GM23248 (cell line): ENCODE results near the gene LAMB3. TPM values are rescaled to one million over a fixed set of nuclear protein-coding genes. Genes with fewer than 3 reads are reported as not detected.

Experiments
- DNase-seq: peaks from one replicate; pipeline ENCODE4 v3.0.0-alpha.2; 2015
- H2AFZ ChIP-seq: fragments of 200-600 bp; sonication (generic); 2 replicates; pipeline ENCODE4 v1.6.1; 2016; ENCODE audit warnings: antibody characterized with exemption
- H3F3A ChIP-seq: fragments of 200-600 bp; sonication (generic); 2 replicates; pipeline ENCODE4 v1.6.1; 2016; ENCODE audit warnings: mild to moderate bottlenecking, antibody characterized with exemption, mixed run types; ENCODE audit not compliant: insufficient read depth
- H3K27ac ChIP-seq: fragments of 200-600 bp; sonication (generic); 2 replicates; pipeline ENCODE4 v1.5.1; 2016; ENCODE audit warnings: mild to moderate bottlenecking
- H3K27me3 ChIP-seq: fragments of 200-600 bp; sonication (generic); replicated peaks from 2 replicates; pipeline ENCODE4 v1.6.1; 2016; ENCODE audit warnings: mild to moderate bottlenecking; ENCODE audit not compliant: insufficient read depth
- H3K36me3 ChIP-seq: fragments of 200-600 bp; sonication (generic); 2 replicates; pipeline ENCODE4 v1.6.1; 2016; ENCODE audit warnings: low read depth, mild to moderate bottlenecking
- H3K4me1 ChIP-seq: fragments of 200-600 bp; sonication (generic); 2 replicates; pipeline ENCODE4 v1.6.1; 2016; ENCODE audit warnings: mild to moderate bottlenecking; ENCODE audit not compliant: insufficient read depth
- H3K4me2 ChIP-seq: fragments of 200-600 bp; sonication (generic); one replicate; pipeline ENCODE4 v1.6.1; 2016; ENCODE audit warnings: mild to moderate bottlenecking; ENCODE audit not compliant: unreplicated experiment
- H3K4me3 ChIP-seq: fragments of 200-600 bp; sonication (generic); 2 replicates; pipeline ENCODE4 v1.5.1; 2016; ENCODE audit warnings: mild to moderate bottlenecking
- H3K79me2 ChIP-seq: fragments of 200-600 bp; sonication (generic); 2 replicates; pipeline ENCODE4 v1.6.1; 2016; ENCODE audit warnings: mild to moderate bottlenecking; ENCODE audit not compliant: insufficient read depth
- H3K9ac ChIP-seq: fragments of 200-600 bp; sonication (generic); 2 replicates; pipeline ENCODE4 v1.6.1; 2016; ENCODE audit warnings: mild to moderate bottlenecking
- H3K9me2 ChIP-seq: fragments of 200-600 bp; sonication (generic); 2 replicates; pipeline ENCODE4 v1.6.1; 2016; ENCODE audit warnings: mixed run types, mild to moderate bottlenecking, moderate library complexity; ENCODE audit not compliant: insufficient read depth
- H3K9me3 ChIP-seq: fragments of 200-600 bp; sonication (generic); one replicate; pipeline ENCODE4 v1.6.1; 2017; ENCODE audit warnings: low read depth
- H4K20me1 ChIP-seq: fragments of 200-600 bp; sonication (generic); 2 replicates; pipeline ENCODE4 v1.6.0; 2016; ENCODE audit not compliant: insufficient read depth
- EZH2 ChIP-seq: fragments of 200-600 bp; sonication (generic); IDR thresholded peaks from 2 replicates; pipeline ENCODE4 v1.6.1; 2018; ENCODE audit warnings: antibody characterized with exemption, mild to moderate bottlenecking; ENCODE audit not compliant: insufficient read depth, poor library complexity, severe bottlenecking
- EZH2phosphoT487 ChIP-seq: fragments of 200-600 bp; sonication (generic); IDR thresholded peaks from 2 replicates; pipeline ENCODE4 v1.6.1; 2018; ENCODE audit warnings: antibody characterized with exemption, moderate library complexity, mild to moderate bottlenecking, low read depth; ENCODE audit not compliant: insufficient read depth
- WGBS, 2 experiments: methylation state at CpG; one replicate each; pipeline ENCODE4 v1.1.6; 2015 to 2017; ENCODE audit warnings: low lambda C conversion rate in 2 of 2, low coverage in 1 of 2; ENCODE audit errors: missing lambda C conversion rate in 2 of 2; 5-methylcytosine and 5-hydroxymethylcytosine counted together
- in situ Hi-C: fragments of 300-500 bp; cut with MboI; formaldehyde crosslinking; loops from 2 replicates; pipeline ENCODE4 v1.15.0; 2020
- polyA plus RNA-seq: library from polyadenylated mRNA; unstranded; fragments of >200 nt; fragmentation: Nextera tagmentation; extraction: Ambion mirVana; gene quantifications from 2 replicates; pipeline ENCODE4 v1.2.1, GENCODE V29; 2016
- total RNA-seq: library from RNA; depleted of rRNA; stranded (reverse); fragments of >200 nt; shearing (Covaris generic); gene quantifications from 2 replicates; pipeline ENCODE4 v1.2.3, GENCODE V29; 2014

LAMB3 gene
- total and polyA plus RNA-seq, 2 experiments from 2014 or later = 3.0 to 6.8 TPM

DNA sequence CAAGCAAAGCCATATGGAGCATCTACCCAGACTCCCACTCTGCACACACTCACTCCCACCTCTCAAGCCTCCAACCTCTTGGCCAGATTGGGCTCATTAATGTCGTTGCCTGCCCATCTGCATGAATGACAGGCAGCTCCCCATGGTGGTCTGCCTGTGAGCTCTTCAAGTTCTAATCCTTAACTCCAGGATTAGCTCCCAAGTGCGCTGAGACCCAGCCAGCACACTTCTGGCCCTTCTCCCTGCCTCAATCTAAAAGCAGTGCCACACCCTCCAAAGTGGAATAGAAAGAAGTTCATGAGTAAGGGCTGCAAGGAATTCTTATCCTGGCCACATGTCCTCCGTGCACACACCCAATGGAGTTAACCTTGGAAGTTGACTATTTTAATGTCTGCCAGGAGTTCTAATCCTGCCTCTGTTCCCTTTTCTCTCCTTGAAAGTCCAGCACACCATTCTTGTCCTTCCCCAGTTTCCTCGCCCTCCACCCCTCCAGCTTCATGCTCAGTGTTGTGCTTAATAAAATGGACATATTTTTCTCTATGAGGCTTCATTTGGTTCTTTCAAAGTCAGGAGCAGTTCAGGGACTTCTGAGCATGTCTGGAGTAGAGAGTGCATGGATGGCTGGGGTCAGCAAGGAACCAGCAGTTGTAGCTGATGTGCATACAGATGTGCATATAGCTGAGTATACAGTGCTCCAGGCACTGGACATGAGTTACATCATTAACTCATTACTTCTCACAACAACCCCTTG is 38.6 kb downstream of the LAMB3 start:
- WGBS, 2 experiments = 25 to 26% methylated on average over 4 of the region's 4 CpGs
- H2AFZ ChIP-seq = no peak overlapping the region
- TF ChIP-seq EZH2 = no peak
- TF ChIP-seq EZH2phosphoT487 = no peak
- H3F3A ChIP-seq = no peaks in the 10 kb centered on the region
- H3K27ac ChIP-seq = no peak overlapping the region
- peak; percentile 17 for DNase-seq
- H4K20me1 ChIP-seq = no peaks in the 10 kb centered on the region
- no peaks in the 10 kb centered on the region for H3K9me2 ChIP-seq
- H3K4me3 ChIP-seq = no peak overlapping the region
- H3K4me1 ChIP-seq = no peaks in the 10 kb centered on the region
- H3K79me2 ChIP-seq = no peaks in the 10 kb centered on the region
- in situ Hi-C loops = no loop called here
- H3K27me3 ChIP-seq = 0 out of 2 replicates have a peak, but pooled peaks cover 4% of the 10 kb centered on the region
- no peak overlapping the region for H3K4me2 ChIP-seq
- H3K36me3 ChIP-seq = no peaks in the 10 kb centered on the region
- H3K9ac ChIP-seq = no peak overlapping the region
- no peaks in the 10 kb centered on the region for H3K9me3 ChIP-seq

DNA sequence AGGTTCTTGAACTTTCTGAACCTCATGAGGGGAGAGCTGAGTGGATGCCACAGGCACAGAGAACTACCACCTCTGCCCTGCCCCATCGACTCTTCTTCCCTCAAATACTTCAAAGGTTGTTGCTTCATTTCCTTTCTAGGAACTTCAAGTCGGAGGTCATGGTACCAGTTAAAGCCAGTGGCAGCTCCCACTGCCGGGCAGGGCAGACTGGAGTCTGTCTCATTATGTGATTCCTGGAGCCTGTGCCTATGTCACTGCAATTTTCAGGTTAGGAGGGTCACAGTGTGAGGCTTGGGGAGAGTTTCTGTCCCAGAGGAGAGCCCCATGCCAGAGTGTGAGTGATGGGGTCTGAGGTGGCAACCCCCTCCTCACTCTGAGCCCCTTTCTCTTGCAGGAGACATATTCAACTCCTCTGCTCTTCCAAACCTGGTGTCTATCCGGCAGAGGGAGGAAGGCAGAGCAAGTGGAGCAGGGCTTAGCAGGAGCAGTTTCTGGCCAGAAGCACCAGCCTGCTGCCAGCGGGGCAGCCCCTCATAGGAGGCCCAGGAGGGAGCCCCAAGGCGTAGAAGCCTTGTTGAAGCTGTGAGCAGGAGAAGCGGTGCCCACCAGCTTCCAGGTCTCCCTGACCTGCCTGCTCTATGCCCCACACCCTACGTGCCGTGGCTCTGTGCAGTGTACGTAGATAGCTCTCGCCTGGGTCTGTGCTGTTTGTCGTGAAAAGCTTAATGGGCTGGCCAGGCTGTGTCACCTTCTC is 39.4 kb downstream of the LAMB3 start:
- in situ Hi-C loops = no loop called here
- 51% methylated on average over 9 to 12 of the region's 12 CpGs for WGBS, 2 experiments
- Histone ChIP-seq H3K4me2 (no peak overlapping the region), H2AFZ (no peak overlapping the region), H3K36me3 (no peaks in the 10 kb centered on the region), H3K9ac (no peak overlapping the region), H3K9me2 (no peaks in the 10 kb centered on the region), H3K79me2 (no peaks in the 10 kb centered on the region), H4K20me1 (no peaks in the 10 kb centered on the region), H3K27me3 (0 out of 2 replicates have a peak, but pooled peaks cover 4% of the 10 kb centered on the region), H3K27ac (no peak overlapping the region), H3K4me1 (no peaks in the 10 kb centered on the region), H3K4me3 (no peak overlapping the region), H3F3A (no peaks in the 10 kb centered on the region), H3K9me3 (no peaks in the 10 kb centered on the region)
- TF ChIP-seq EZH2phosphoT487 = no peak
- TF ChIP-seq EZH2 = no peak
- DNase-seq = no peak

DNA sequence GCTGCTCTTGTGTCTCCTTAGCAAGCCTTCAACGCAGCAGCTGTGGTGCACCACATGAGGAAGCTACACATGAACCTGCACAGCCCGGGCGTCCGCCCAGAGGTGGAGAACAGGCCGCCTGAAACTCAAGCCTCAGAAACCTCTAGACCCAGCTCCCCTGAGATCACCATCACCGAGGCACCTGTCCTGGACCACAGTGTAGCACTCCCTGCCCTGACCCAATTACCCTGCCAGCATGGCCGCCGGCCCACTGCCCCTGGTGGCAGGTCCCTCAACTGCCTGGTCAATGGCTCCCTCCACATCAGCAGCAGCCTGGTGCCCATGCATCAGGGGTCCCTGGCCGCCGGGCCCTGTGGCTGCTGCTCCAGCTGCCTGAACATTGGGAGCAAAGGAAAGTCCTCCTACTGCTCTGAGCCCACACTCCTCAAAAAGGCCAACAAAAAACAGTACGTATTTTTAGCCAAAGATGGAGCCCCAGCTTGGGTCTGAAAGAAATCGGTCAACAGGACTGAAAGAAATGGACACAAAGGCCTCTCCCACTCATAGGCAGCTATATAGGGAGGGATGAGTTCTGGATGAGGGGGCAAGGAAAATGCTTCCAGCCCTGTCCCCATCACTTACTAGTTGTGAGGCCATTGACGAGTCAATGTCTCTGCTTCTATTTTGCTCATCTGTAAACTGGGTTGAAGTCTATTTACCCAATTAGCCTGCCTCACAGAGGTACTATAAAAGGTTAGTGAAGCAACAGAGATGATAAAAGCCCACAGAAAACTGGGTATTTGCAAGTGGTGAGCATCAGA is 40.3 kb downstream of the LAMB3 start:
- no peaks in the 10 kb centered on the region for H3K9me2 ChIP-seq
- H3F3A ChIP-seq = no peaks in the 10 kb centered on the region
- TF ChIP-seq EZH2 (no peak), EZH2phosphoT487 (no peak)
- no peaks in the 10 kb centered on the region for H3K4me1 ChIP-seq
- no peaks in the 10 kb centered on the region for H4K20me1 ChIP-seq
- in situ Hi-C loops = no loop called here
- no peaks in the 10 kb centered on the region for H3K79me2 ChIP-seq
- H3K27ac ChIP-seq = no peak overlapping the region
- no peaks in the 10 kb centered on the region for H3K36me3 ChIP-seq
- H2AFZ ChIP-seq = no peak overlapping the region
- no peak overlapping the region for H3K9ac ChIP-seq
- DNase-seq = no peak
- H3K4me3 ChIP-seq = no peak overlapping the region
- H3K4me2 ChIP-seq = no peak overlapping the region
- 0 out of 2 replicates have a peak, but pooled peaks cover 4% of the 10 kb centered on the region for H3K27me3 ChIP-seq
- H3K9me3 ChIP-seq = no peaks in the 10 kb centered on the region
- WGBS, 2 experiments = 75 to 78% methylated on average over 13 of the region's 13 CpGs

DNA sequence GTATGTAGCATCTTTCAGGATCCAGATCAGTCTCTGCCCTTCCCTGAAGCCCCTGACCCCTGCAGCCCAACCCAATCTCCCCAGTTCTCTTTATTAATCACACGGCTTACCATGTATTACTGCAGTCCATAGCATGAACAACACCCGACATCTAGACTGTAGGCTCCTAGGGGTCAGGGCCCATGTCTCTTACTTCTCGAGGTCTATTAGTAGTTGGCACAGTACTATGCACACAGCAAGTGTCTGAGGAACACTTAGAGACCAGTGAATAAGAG is 41.7 kb downstream of the LAMB3 start:
- Histone ChIP-seq H3K79me2 (no peaks in the 10 kb centered on the region), H3K27me3 (0 out of 2 replicates have a peak, but pooled peaks cover 4% of the 10 kb centered on the region), H3K4me1 (no peaks in the 10 kb centered on the region), H3K4me3 (no peak overlapping the region), H3K27ac (no peak overlapping the region), H3K4me2 (no peak overlapping the region), H3K36me3 (no peaks in the 10 kb centered on the region), H3K9me3 (no peaks in the 10 kb centered on the region), H3F3A (no peaks in the 10 kb centered on the region), H3K9me2 (no peaks in the 10 kb centered on the region), H3K9ac (no peak overlapping the region), H4K20me1 (no peaks in the 10 kb centered on the region), H2AFZ (no peak overlapping the region)
- in situ Hi-C loops = no loop called here
- DNase-seq = no peak
- WGBS, 2 experiments = 42 to 43% methylated on average over 3 of the region's 3 CpGs
- TF ChIP-seq EZH2phosphoT487 = no peak
- no peak for TF ChIP-seq EZH2
